HAP-1 (cell line): Measurements from ENCODE around the gene SORCS2.

Source experiments
- DNase-seq, 2 experiments: peaks; one replicate each; pipeline ENCODE4 v3.0.0-alpha.2; 2016 to 2020; ENCODE audit warnings: low spot score in 2 of 2
- H3K27me3 ChIP-seq: fragments of 250-450 bp; sonication (Bioruptor Pico); 2 replicates; pipeline ENCODE4 v1.5.1; 2020; ENCODE audit warnings: low read depth, mild to moderate bottlenecking, moderate library complexity
- H3K36me3 ChIP-seq: fragments of 250-450 bp; sonication (Bioruptor Pico); replicated peaks from 2 replicates; pipeline ENCODE4 v1.5.1; 2020; ENCODE audit warnings: mild to moderate bottlenecking
- H3K4me1 ChIP-seq: fragments of 250-450 bp; sonication (Bioruptor Pico); 2 replicates; pipeline ENCODE4 v1.5.1; 2020; ENCODE audit warnings: mild to moderate bottlenecking
- H3K4me3 ChIP-seq: fragments of 250-450 bp; sonication (Bioruptor Pico); 2 replicates; pipeline ENCODE4 v1.5.1; 2020; ENCODE audit warnings: mild to moderate bottlenecking, moderate library complexity
- H3K9me3 ChIP-seq: fragments of 250-450 bp; sonication (Bioruptor Pico); 2 replicates; pipeline ENCODE4 v1.5.1; 2020; ENCODE audit warnings: mild to moderate bottlenecking, moderate library complexity
- in situ Hi-C: fragments of 300-500 bp; cut with MboI; formaldehyde crosslinking; loops from 3 replicates; pipeline ENCODE4 v1.14.3; 2020; ENCODE audit warnings: low sequenced_read_pairs, inconsistent platforms, mixed read lengths

Gene SORCS2

GRCh38 chr4:7770224-7771050 lies 578.1 kb downstream of the SORCS2 start:
- Histone ChIP-seq H3K9me3 (no peaks in the 10 kb centered on the region), H3K27me3 (no peaks in the 10 kb centered on the region), H3K4me3 (no peak overlapping the region), H3K4me1 (peaks cover 4% of the 10 kb centered on the region), H3K36me3 (peaks cover 8% of the 10 kb centered on the region)
- in situ Hi-C loops = no loop called here
- DNase-seq = peak; percentile 16 to 40

GRCh38 chr4:7771056-7771455 lies 578.7 kb downstream of the SORCS2 start:
- no peak overlapping the region for H3K4me3 ChIP-seq
- in situ Hi-C loops = no loop called here
- H3K9me3 ChIP-seq = no peaks in the 10 kb centered on the region
- DNase-seq = no peak
- H3K36me3 ChIP-seq = peaks cover 8% of the 10 kb centered on the region
- peaks cover 4% of the 10 kb centered on the region for H3K4me1 ChIP-seq
- H3K27me3 ChIP-seq = no peaks in the 10 kb centered on the region

GRCh38 chr4:7771541-7772507 lies 579.5 kb downstream of the SORCS2 start:
- Histone ChIP-seq H3K9me3 (no peaks in the 10 kb centered on the region), H3K4me3 (no peak overlapping the region), H3K36me3 (peaks cover 8% of the 10 kb centered on the region), H3K27me3 (no peaks in the 10 kb centered on the region), H3K4me1 (peaks cover 4% of the 10 kb centered on the region)
- in situ Hi-C loops = no loop called here
- no peak for DNase-seq

- Histone ChIP-seq H3K9me3 (no peaks in the 10 kb centered on the region), H3K4me3 (no peak overlapping the region), H3K27me3 (no peaks in the 10 kb centered on the region), H3K4me1 (peaks cover 4% of the 10 kb centered on the region), H3K36me3 (peaks cover 8% of the 10 kb centered on the region)
- DNase-seq = no peak
- in situ Hi-C loops = no loop called here
Observed at GRCh38 chr4:7772711-7773385, 580.5 kb downstream of the SORCS2 start.

GRCh38 chr4:7773401-7774180 lies 581.3 kb downstream of the SORCS2 start:
- DNase-seq = no peak
- Histone ChIP-seq H3K36me3 (peaks cover 12% of the 10 kb centered on the region), H3K27me3 (no peaks in the 10 kb centered on the region), H3K4me3 (no peak overlapping the region), H3K4me1 (peaks cover 4% of the 10 kb centered on the region), H3K9me3 (no peaks in the 10 kb centered on the region)
- in situ Hi-C loops = no loop called here

- in situ Hi-C loops = no loop called here
- Histone ChIP-seq H3K9me3 (no peaks in the 10 kb centered on the region), H3K27me3 (no peaks in the 10 kb centered on the region), H3K4me1 (peaks cover 4% of the 10 kb centered on the region), H3K36me3 (peaks cover 12% of the 10 kb centered on the region), H3K4me3 (no peak overlapping the region)
- DNase-seq = no peak
Observed at GRCh38 chr4:7774301-7775294, 582.3 kb downstream of the SORCS2 start.

GRCh38 chr4:7775396-7775795 lies 583.1 kb downstream of the SORCS2 start:
- DNase-seq = no peak
- Histone ChIP-seq H3K27me3 (no peaks in the 10 kb centered on the region), H3K4me1 (no peaks in the 10 kb centered on the region), H3K4me3 (no peak overlapping the region), H3K9me3 (no peaks in the 10 kb centered on the region), H3K36me3 (peaks cover 12% of the 10 kb centered on the region)
- in situ Hi-C loops = no loop called here

- Histone ChIP-seq H3K4me3 (no peak overlapping the region), H3K27me3 (no peaks in the 10 kb centered on the region), H3K36me3 (peaks cover 12% of the 10 kb centered on the region), H3K4me1 (no peaks in the 10 kb centered on the region), H3K9me3 (no peaks in the 10 kb centered on the region)
- DNase-seq = no peak
- in situ Hi-C loops = no loop called here
Observed at GRCh38 chr4:7777017-7777710, 584.8 kb downstream of the SORCS2 start.

GRCh38 chr4:7777871-7778509 lies 585.7 kb downstream of the SORCS2 start:
- peaks cover 11% of the 10 kb centered on the region for H3K36me3 ChIP-seq
- in situ Hi-C loops = no loop called here

GRCh38 chr4:7778510-7779431 lies 586.4 kb downstream of the SORCS2 start:
- H3K27me3 ChIP-seq = no peaks in the 10 kb centered on the region
- no peaks in the 10 kb centered on the region for H3K4me1 ChIP-seq
- H3K4me3 ChIP-seq = no peak overlapping the region
- DNase-seq = no peak
- peaks cover 11% of the 10 kb centered on the region for H3K36me3 ChIP-seq
- no peaks in the 10 kb centered on the region for H3K9me3 ChIP-seq
- in situ Hi-C loops = no loop called here

More at GRCh38 chr4:7777871-7778509, 585.7 kb downstream of the SORCS2 start:
- DNase-seq = no peak
- no peaks in the 10 kb centered on the region for H3K9me3 ChIP-seq
- no peaks in the 10 kb centered on the region for H3K4me1 ChIP-seq
- no peak overlapping the region for H3K4me3 ChIP-seq
- no peaks in the 10 kb centered on the region for H3K27me3 ChIP-seq

- no peak for DNase-seq
- in situ Hi-C loops = no loop called here
- Histone ChIP-seq H3K4me3 (no peak overlapping the region), H3K27me3 (no peaks in the 10 kb centered on the region), H3K4me1 (no peaks in the 10 kb centered on the region), H3K9me3 (no peaks in the 10 kb centered on the region), H3K36me3 (peaks cover 11% of the 10 kb centered on the region)
Observed at GRCh38 chr4:7779432-7779768, 587.1 kb downstream of the SORCS2 start.
